Nephron (organoid): ENCODE data around the gene SFXN2.

ENCODE experiments used
- H3K27ac Mint-ChIP-seq, 3 experiments: 2 replicates each; pipeline ENCODE4 v1.8.0; 2020; ENCODE audit warnings: mixed read lengths in 3 of 3, mild to moderate bottlenecking in 2 of 3, moderate library complexity in 1 of 3
- H3K27me3 Mint-ChIP-seq: 2 replicates; pipeline ENCODE4 v1.8.0; 2021; ENCODE audit warnings: low read depth, mild to moderate bottlenecking, moderate library complexity, mixed read lengths
- H3K36me3 Mint-ChIP-seq: 2 replicates; pipeline ENCODE4 v1.8.0; 2020; ENCODE audit warnings: low read depth, mixed read lengths
- H3K4me1 Mint-ChIP-seq: 2 replicates; pipeline ENCODE4 v1.8.0; 2020; ENCODE audit warnings: mixed read lengths
- H3K4me3 Mint-ChIP-seq, 3 experiments: 2 replicates each; pipeline ENCODE4 v1.8.0; 2020; ENCODE audit warnings: mild to moderate bottlenecking in 3 of 3, mixed read lengths in 3 of 3, moderate library complexity in 2 of 3
- H3K9me3 Mint-ChIP-seq: 2 replicates; pipeline ENCODE4 v1.8.0; 2020; ENCODE audit warnings: mixed read lengths
- TF ChIP-seq, protein P1 (sequence below), 3 experiments: fragments of 200-600 bp; sonication (generic); IDR thresholded peaks; one replicate each; pipeline ENCODE4 v1.5.0; 2021; ENCODE audit warnings: antibody characterized with exemption in 3 of 3; ENCODE audit not compliant: unreplicated experiment in 3 of 3

The SFXN2 gene

DNA sequence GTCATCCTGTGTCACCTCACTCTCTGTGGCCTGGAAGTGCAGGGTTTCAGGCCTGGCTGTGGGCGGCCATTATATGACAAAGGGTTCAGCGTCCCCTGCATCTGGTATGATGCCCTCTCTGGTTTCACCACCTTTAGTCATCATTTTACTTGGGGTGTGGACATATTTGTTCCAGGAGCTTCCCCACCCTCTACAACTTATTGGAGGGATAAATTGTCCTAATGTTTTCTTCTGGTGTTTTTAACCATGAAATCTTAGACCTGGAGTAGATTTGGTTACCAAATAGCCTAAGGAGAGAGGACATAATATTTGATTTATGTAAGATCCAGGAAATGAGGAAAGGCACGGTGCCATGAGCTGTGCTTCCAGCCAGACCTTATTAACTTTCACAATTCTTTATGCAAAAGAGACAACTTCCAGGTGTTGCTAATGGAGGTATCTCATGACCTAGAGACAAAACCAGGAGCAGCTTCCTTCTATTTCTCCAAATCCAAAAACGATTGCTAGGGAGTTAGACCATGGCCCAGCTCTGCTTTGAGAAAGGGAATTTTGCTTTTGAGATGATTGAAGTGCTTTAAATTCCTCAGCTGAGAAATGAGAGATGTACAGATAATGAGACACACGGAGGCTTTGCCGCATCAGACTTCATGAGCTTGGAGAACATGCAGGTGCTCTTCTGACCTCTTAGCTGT lies 50.2 kb downstream of the SFXN2 start:
- Mint-ChIP-seq H3K27me3 (no peaks in the 10 kb centered on the region), H3K4me1 (peaks cover 65% of the 10 kb centered on the region), H3K4me3 (peak overlapping the region in 2 of 3 experiments; percentile 14 to 49), H3K9me3 (no peaks in the 10 kb centered on the region), H3K27ac (peak overlapping the region; percentile 87 to 98 (median 97)), H3K36me3 (peaks cover 5% of the 10 kb centered on the region)
- TF ChIP-seq, protein P1, sequence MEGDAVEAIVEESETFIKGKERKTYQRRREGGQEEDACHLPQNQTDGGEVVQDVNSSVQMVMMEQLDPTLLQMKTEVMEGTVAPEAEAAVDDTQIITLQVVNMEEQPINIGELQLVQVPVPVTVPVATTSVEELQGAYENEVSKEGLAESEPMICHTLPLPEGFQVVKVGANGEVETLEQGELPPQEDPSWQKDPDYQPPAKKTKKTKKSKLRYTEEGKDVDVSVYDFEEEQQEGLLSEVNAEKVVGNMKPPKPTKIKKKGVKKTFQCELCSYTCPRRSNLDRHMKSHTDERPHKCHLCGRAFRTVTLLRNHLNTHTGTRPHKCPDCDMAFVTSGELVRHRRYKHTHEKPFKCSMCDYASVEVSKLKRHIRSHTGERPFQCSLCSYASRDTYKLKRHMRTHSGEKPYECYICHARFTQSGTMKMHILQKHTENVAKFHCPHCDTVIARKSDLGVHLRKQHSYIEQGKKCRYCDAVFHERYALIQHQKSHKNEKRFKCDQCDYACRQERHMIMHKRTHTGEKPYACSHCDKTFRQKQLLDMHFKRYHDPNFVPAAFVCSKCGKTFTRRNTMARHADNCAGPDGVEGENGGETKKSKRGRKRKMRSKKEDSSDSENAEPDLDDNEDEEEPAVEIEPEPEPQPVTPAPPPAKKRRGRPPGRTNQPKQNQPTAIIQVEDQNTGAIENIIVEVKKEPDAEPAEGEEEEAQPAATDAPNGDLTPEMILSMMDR (IDR thresholded peaks at IDR 0.05; ENCODE audit: unreplicated experiment in 3 of 3): no peak

DNA sequence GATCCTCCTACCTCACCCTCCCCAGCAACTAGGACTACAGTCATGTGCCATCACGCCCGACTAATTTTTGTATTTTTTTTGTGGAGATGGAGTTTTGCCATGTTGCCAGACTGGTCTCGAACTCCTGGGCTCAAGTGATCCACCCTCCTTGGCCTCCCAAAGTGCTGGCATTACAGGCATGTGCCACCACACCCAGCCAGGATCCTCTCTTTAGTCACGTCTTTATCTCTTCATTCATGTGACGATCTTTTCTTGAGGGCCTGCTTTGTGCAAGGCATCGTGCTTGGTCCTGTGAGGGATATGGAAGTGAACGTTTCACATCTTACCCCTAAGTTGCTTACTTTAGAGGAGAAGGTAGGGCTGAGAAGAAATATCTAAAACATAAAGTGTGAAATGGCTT lies 50.9 kb downstream of the SFXN2 start:
- Mint-ChIP-seq H3K9me3 (no peaks in the 10 kb centered on the region), H3K27ac (peak overlapping the region; percentile 87 to 98 (median 97)), H3K36me3 (peaks cover 5% of the 10 kb centered on the region), H3K4me1 (peaks cover 66% of the 10 kb centered on the region), H3K27me3 (no peaks in the 10 kb centered on the region), H3K4me3 (peak overlapping the region; percentile 1 to 41 (median 14))
- TF ChIP-seq, protein P1 (IDR thresholded peaks at IDR 0.05; ENCODE audit: unreplicated experiment in 3 of 3): no peak

- Mint-ChIP-seq H3K36me3 (peaks cover 5% of the 10 kb centered on the region), H3K27me3 (no peaks in the 10 kb centered on the region), H3K4me1 (peaks cover 69% of the 10 kb centered on the region), H3K27ac (peak overlapping the region; percentile 91 to 98 (median 94)), H3K4me3 (peak overlapping the region in 1 of 3 experiments; percentile 26), H3K9me3 (no peaks in the 10 kb centered on the region)
- TF ChIP-seq, protein P1 (IDR thresholded peaks at IDR 0.05; ENCODE audit: unreplicated experiment in 3 of 3): no peak
Measured at GRCh38 chr10:102767428-102768160, 53.2 kb downstream of the SFXN2 start.

DNA sequence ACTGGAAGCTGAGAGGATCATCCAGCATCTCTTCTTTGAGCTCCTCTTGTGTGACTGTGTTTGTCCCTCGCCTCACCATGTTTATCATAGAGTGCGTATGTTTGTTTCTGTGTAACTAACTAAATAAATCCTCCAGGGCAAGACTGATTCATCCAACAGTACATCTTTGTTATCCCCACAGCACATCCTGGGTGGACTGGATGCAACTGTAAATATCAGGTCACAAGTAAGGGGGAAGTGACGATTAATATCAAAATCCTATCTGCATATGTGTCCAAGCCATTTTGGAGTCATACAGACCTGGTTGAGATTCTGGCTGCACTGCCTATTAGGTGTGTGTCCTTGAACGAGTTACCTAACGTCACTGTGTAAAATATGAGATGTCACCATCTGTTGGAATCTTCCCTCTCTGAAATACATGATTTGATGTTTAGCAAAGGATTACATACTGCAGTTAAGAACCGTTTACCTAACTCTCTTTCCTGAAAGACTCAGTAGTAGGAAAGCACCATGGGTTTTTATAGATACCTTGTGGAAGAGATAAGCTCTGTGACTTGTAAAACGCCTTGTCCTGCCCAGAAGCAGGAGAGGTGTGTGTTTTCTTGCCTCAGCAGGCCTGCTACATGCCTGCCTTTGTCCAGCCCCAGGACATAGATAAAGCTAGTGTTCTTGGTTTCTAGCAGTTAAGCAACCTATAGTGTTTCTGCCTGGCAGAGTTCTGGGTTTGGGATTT lies 55.1 kb downstream of the SFXN2 start:
- Mint-ChIP-seq H3K27me3 (no peaks in the 10 kb centered on the region), H3K4me3 (no peak overlapping the region), H3K4me1 (peaks cover 72% of the 10 kb centered on the region), H3K9me3 (no peaks in the 10 kb centered on the region), H3K36me3 (peaks cover 5% of the 10 kb centered on the region), H3K27ac (peak overlapping the region; percentile 61 to 81 (median 80))
- TF ChIP-seq, protein P1 (IDR thresholded peaks at IDR 0.05; ENCODE audit: unreplicated experiment in 3 of 3): no peak

- H3K27ac Mint-ChIP-seq: peak overlapping the region; percentile 61 to 81 (median 80)
- peaks cover 5% of the 10 kb centered on the region for H3K36me3 Mint-ChIP-seq
- TF ChIP-seq, protein P1 (IDR thresholded peaks at IDR 0.05; ENCODE audit: unreplicated experiment in 3 of 3): no peak
- no peak overlapping the region for H3K4me3 Mint-ChIP-seq
- peaks cover 72% of the 10 kb centered on the region for H3K4me1 Mint-ChIP-seq
- H3K9me3 Mint-ChIP-seq: no peaks in the 10 kb centered on the region
- no peaks in the 10 kb centered on the region for H3K27me3 Mint-ChIP-seq
Measured at GRCh38 chr10:102770108-102770482, 55.7 kb downstream of the SFXN2 start.
